NOMO-1 treated with dmso at 0.1 percent for 144 hours (cell line): ENCODE results near the gene PUSL1.

ENCODE experiments used
- DNase-seq: peaks from one replicate; lab custom pipeline; 2025; ENCODE audit not compliant: unreplicated experiment; lab: John Stamatoyannopoulos, UW

Gene PUSL1

GRCh38 chr1:1294250-1294890 is 14.0 kb upstream of the PUSL1 start:
- no peak for DNase-seq

- DNase-seq: no peak
Measured at GRCh38 chr1:1295154-1295923, 13.1 kb upstream of the PUSL1 start.

GRCh38 chr1:1296070-1297061 is 12.0 kb upstream of the PUSL1 start:
- no peak for DNase-seq

GRCh38 chr1:1297802-1298424 is 10.5 kb upstream of the PUSL1 start:
- no peak for DNase-seq

- DNase-seq: no peak
Measured at GRCh38 chr1:1298861-1299685, 9.3 kb upstream of the PUSL1 start.

- DNase-seq: no peak
Measured at GRCh38 chr1:1299686-1300351, 8.6 kb upstream of the PUSL1 start.

GRCh38 chr1:1300352-1300739 is 8.1 kb upstream of the PUSL1 start:
- DNase-seq: no peak

GRCh38 chr1:1302006-1302430 is 6.4 kb upstream of the PUSL1 start:
- no peak for DNase-seq

GRCh38 chr1:1302951-1303509 is 5.4 kb upstream of the PUSL1 start:
- no peak for DNase-seq

GRCh38 chr1:1303736-1304135 is 4.7 kb upstream of the PUSL1 start:
- DNase-seq: no peak

- DNase-seq: no peak
Measured at GRCh38 chr1:1304331-1305299, 3.8 kb upstream of the PUSL1 start.

- DNase-seq: peak; percentile 70
Measured at GRCh38 chr1:1305300-1306069, 2.9 kb upstream of the PUSL1 start.

GRCh38 chr1:1306070-1306660 is 2.2 kb upstream of the PUSL1 start:
- no peak for DNase-seq

GRCh38 chr1:1306661-1307260 is 1.6 kb upstream of the PUSL1 start:
- no peak for DNase-seq

GRCh38 chr1:1307261-1307922 is 1.0 kb upstream of the PUSL1 start:
- DNase-seq: no peak

GRCh38 chr1:1308756-1309250 is 406 bp downstream of the PUSL1 start:
- no peak for DNase-seq
